Suppressor macrophage treated with lipopolysaccharide for 1 hour (primary cell): ENCODE data around the gene FAM234A.
"Not testable (repeated sequence)": the region's sequence is repeated elsewhere in the genome, so short reads cannot be mapped to it uniquely, and the experiment has no call there.

Experiments used
- DNase-seq, 3 donors: peaks; one replicate each; pipeline ENCODE4 v3.0.0-alpha.2; 2020 to 2022

The FAM234A gene

GRCh38 chr16:234468-235305, at the start of gene FAM234A:
Gene FAM234A (plus strand): TSS chr16:234821. CDS start chr16:254414, 19,593 bp downstream.
- peak; percentile 97 to 100 (median 99) for DNase-seq

- no peak for DNase-seq
These were observed 49.4 kb upstream of the FAM234A start for GRCh38 chr16:185213-185612.

- DNase-seq = no peak
These were observed 48.9 kb upstream of the FAM234A start for GRCh38 chr16:185691-186090.

GRCh38 chr16:187330-187729, 47.3 kb upstream of the FAM234A start:
- peak in 1 of 3 donors; percentile 24 for DNase-seq

GRCh38 chr16:188674-189073, 45.9 kb upstream of the FAM234A start:
- no peak for DNase-seq

GRCh38 chr16:189604-190186, 44.9 kb upstream of the FAM234A start:
- DNase-seq = no peak

GRCh38 chr16:191831-192230, 42.8 kb upstream of the FAM234A start:
- no peak for DNase-seq

- no peak for DNase-seq
These were observed 41.9 kb upstream of the FAM234A start for GRCh38 chr16:192686-193085.

GRCh38 chr16:193441-193840, 41.2 kb upstream of the FAM234A start:
- DNase-seq = no peak

- DNase-seq = no peak
These were observed 40.1 kb upstream of the FAM234A start for GRCh38 chr16:194516-194915.

GRCh38 chr16:200388-200787, 34.2 kb upstream of the FAM234A start:
- no peak for DNase-seq

GRCh38 chr16:203246-203645, 31.4 kb upstream of the FAM234A start:
- DNase-seq = no peak

GRCh38 chr16:204046-204445, 30.6 kb upstream of the FAM234A start:
- DNase-seq = not testable (repeated sequence)

GRCh38 chr16:209359-209758, 25.3 kb upstream of the FAM234A start:
- DNase-seq = not testable (repeated sequence)

- DNase-seq = not testable (repeated sequence)
These were observed 22.9 kb upstream of the FAM234A start for GRCh38 chr16:211631-212180.

- DNase-seq = no peak
These were observed 21.6 kb upstream of the FAM234A start for GRCh38 chr16:212999-213398.

- no peak for DNase-seq
These were observed 14.6 kb upstream of the FAM234A start for GRCh38 chr16:220021-220420.

- no peak for DNase-seq
These were observed 6.3 kb upstream of the FAM234A start for GRCh38 chr16:228151-228851.

GRCh38 chr16:228852-229730, 5.5 kb upstream of the FAM234A start, which contains the start of gene LUC7L:
Gene LUC7L (minus strand): TSS chr16:229449. CDS start chr16:229339, 110 bp downstream.
- DNase-seq = peak; percentile 86 to 94 (median 91)

GRCh38 chr16:229731-230281, 4.8 kb upstream of the FAM234A start:
- DNase-seq = no peak

GRCh38 chr16:230351-230750, 4.3 kb upstream of the FAM234A start:
- not testable (repeated sequence) for DNase-seq

GRCh38 chr16:230949-231348, 3.7 kb upstream of the FAM234A start:
- DNase-seq = no peak
